Esophagus muscularis mucosa (tissue), 3 donors: Measurements from ENCODE around the gene DHCR24.

Source experiments
- POLR2AphosphoS5 ChIP-seq, 2 donors: sonication (generic); formaldehyde crosslinking; IDR thresholded peaks; one replicate each; pipeline ENCODE4 v1.6.1; 2017; ENCODE audit warnings: antibody characterized with exemption in 2 of 2
- TF ChIP-seq, protein P1 (sequence below), 3 experiments: fragments of 200-600 bp in 2 of 3; fragments of 450-650 bp in 1 of 3; sonication (generic) in 2 of 3; IDR thresholded peaks; one replicate each; pipeline ENCODE4 v1.5.1; 2017 to 2019; ENCODE audit warnings: antibody characterized with exemption in 3 of 3, mild to moderate bottlenecking in 2 of 3, moderate library complexity in 1 of 3

GRCh38 chr1:54851936-54852524, 35.0 kb downstream of the DHCR24 start:
- no peak for TF ChIP-seq POLR2AphosphoS5 (IDR thresholded peaks at IDR 0.05)
- TF ChIP-seq, protein P1, sequence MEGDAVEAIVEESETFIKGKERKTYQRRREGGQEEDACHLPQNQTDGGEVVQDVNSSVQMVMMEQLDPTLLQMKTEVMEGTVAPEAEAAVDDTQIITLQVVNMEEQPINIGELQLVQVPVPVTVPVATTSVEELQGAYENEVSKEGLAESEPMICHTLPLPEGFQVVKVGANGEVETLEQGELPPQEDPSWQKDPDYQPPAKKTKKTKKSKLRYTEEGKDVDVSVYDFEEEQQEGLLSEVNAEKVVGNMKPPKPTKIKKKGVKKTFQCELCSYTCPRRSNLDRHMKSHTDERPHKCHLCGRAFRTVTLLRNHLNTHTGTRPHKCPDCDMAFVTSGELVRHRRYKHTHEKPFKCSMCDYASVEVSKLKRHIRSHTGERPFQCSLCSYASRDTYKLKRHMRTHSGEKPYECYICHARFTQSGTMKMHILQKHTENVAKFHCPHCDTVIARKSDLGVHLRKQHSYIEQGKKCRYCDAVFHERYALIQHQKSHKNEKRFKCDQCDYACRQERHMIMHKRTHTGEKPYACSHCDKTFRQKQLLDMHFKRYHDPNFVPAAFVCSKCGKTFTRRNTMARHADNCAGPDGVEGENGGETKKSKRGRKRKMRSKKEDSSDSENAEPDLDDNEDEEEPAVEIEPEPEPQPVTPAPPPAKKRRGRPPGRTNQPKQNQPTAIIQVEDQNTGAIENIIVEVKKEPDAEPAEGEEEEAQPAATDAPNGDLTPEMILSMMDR (IDR thresholded peaks at IDR 0.05), result no peak
